Measurements from ENCODE around the gene COL25A1.

COL25A1 gene

GRCh38 chr4:109291707-109292238 lies 10.7 kb downstream of the COL25A1 start:
- DNase-seq (ENCODE audit: low spot score) = no peak

- DNase-seq (ENCODE audit: low spot score) = no peak
These were observed 11.5 kb downstream of the COL25A1 start for GRCh38 chr4:109290918-109291317.

GRCh38 chr4:109278594-109279031 lies 23.8 kb downstream of the COL25A1 start:
- no peak for DNase-seq (ENCODE audit: low spot score)

- DNase-seq (ENCODE audit: low spot score) = no peak
These were observed 25.9 kb downstream of the COL25A1 start for GRCh38 chr4:109276482-109277095.

GRCh38 chr4:109275066-109275745 lies 27.3 kb downstream of the COL25A1 start:
- DNase-seq (ENCODE audit: low spot score) = no peak

GRCh38 chr4:109266891-109267290 lies 35.6 kb downstream of the COL25A1 start:
- no peak for DNase-seq (ENCODE audit: low spot score)

- DNase-seq (ENCODE audit: low spot score) = no peak
These were observed 36.2 kb downstream of the COL25A1 start for GRCh38 chr4:109266236-109266635.

GRCh38 chr4:109263721-109264120 lies 38.7 kb downstream of the COL25A1 start:
- no peak for DNase-seq (ENCODE audit: low spot score)

GRCh38 chr4:109256818-109257217 lies 45.6 kb downstream of the COL25A1 start:
- no peak for DNase-seq (ENCODE audit: low spot score)

- no peak for DNase-seq (ENCODE audit: low spot score)
These were observed 47.6 kb downstream of the COL25A1 start for GRCh38 chr4:109254845-109255244.

- DNase-seq (ENCODE audit: low spot score) = no peak
These were observed 51.1 kb downstream of the COL25A1 start for GRCh38 chr4:109251396-109251795.

GRCh38 chr4:109248322-109248900 lies 54.0 kb downstream of the COL25A1 start:
- DNase-seq (ENCODE audit: low spot score) = no peak

GRCh38 chr4:109243871-109244270 lies 58.6 kb downstream of the COL25A1 start:
- DNase-seq (ENCODE audit: low spot score) = no peak

- no peak for DNase-seq (ENCODE audit: low spot score)
These were observed 63.7 kb downstream of the COL25A1 start for GRCh38 chr4:109238746-109239145.

GRCh38 chr4:109235683-109236082 lies 66.8 kb downstream of the COL25A1 start:
- no peak for DNase-seq (ENCODE audit: low spot score)

GRCh38 chr4:109234596-109234995 lies 67.9 kb downstream of the COL25A1 start:
- DNase-seq (ENCODE audit: low spot score) = no peak

- DNase-seq (ENCODE audit: low spot score) = peak; percentile 7
These were observed 68.9 kb downstream of the COL25A1 start for GRCh38 chr4:109233570-109233969.

GRCh38 chr4:109232681-109233080 lies 69.8 kb downstream of the COL25A1 start:
- DNase-seq (ENCODE audit: low spot score) = no peak

- no peak for DNase-seq (ENCODE audit: low spot score)
These were observed 71.1 kb downstream of the COL25A1 start for GRCh38 chr4:109231331-109231730.

GRCh38 chr4:109229028-109229427 lies 73.4 kb downstream of the COL25A1 start:
- DNase-seq (ENCODE audit: low spot score) = no peak

GRCh38 chr4:109218288-109218687 lies 84.2 kb downstream of the COL25A1 start:
- no peak for DNase-seq (ENCODE audit: low spot score)

- DNase-seq (ENCODE audit: low spot score) = no peak
These were observed 86.3 kb downstream of the COL25A1 start for GRCh38 chr4:109216085-109216696.

- no peak for DNase-seq (ENCODE audit: low spot score)
These were observed 87.0 kb downstream of the COL25A1 start for GRCh38 chr4:109215506-109215905.
